Measurements from ENCODE around the gene TBC1D10B.

TBC1D10B gene

GRCh38 chr16:30372725-30373124 is 2.4 kb upstream of the TBC1D10B start:
- DNase-seq = no peak

GRCh38 chr16:30372038-30372712 is 1.9 kb upstream of the TBC1D10B start:
- DNase-seq = no peak

- no peak for DNase-seq
Measured at GRCh38 chr16:30371248-30371816, 1.0 kb upstream of the TBC1D10B start.

GRCh38 chr16:30369938-30370455 is 297 bp downstream of the TBC1D10B start:
- DNase-seq = no peak

- DNase-seq = no peak
Measured at GRCh38 chr16:30369091-30369937, 980 bp downstream of the TBC1D10B start.

GRCh38 chr16:30368792-30369090 is 1.6 kb downstream of the TBC1D10B start:
- no peak for DNase-seq

- DNase-seq = peak; percentile 54
Measured at GRCh38 chr16:30368122-30368791, 2.0 kb downstream of the TBC1D10B start.

GRCh38 chr16:30367349-30368009 is 2.8 kb downstream of the TBC1D10B start:
- DNase-seq = no peak

GRCh38 chr16:30366511-30366910 is 3.8 kb downstream of the TBC1D10B start:
- DNase-seq = no peak

GRCh38 chr16:30365200-30365599 is 5.1 kb downstream of the TBC1D10B start:
- no peak for DNase-seq

GRCh38 chr16:30361180-30361579 is 9.1 kb downstream of the TBC1D10B start:
- no peak for DNase-seq

GRCh38 chr16:30359871-30360170 is 10.5 kb downstream of the TBC1D10B start:
- DNase-seq = no peak

- no peak for DNase-seq
Measured at GRCh38 chr16:30358990-30359870, 11.1 kb downstream of the TBC1D10B start.

- DNase-seq = no peak
Measured at GRCh38 chr16:30358577-30358936, 11.7 kb downstream of the TBC1D10B start.

GRCh38 chr16:30357715-30358576 is 12.3 kb downstream of the TBC1D10B start:
- DNase-seq = no peak

- no peak for DNase-seq
Measured at GRCh38 chr16:30357085-30357714, 13.1 kb downstream of the TBC1D10B start.

- no peak for DNase-seq
Measured at GRCh38 chr16:30356401-30357084, 13.8 kb downstream of the TBC1D10B start.

- no peak for DNase-seq
Measured at GRCh38 chr16:30355954-30356308, 14.4 kb downstream of the TBC1D10B start.

GRCh38 chr16:30355144-30355953 is 14.9 kb downstream of the TBC1D10B start, which contains the start of gene CD2BP2:
CD2BP2 (minus strand) TSS chr16:30355308; CDS start chr16:30354681, 627 bp downstream.
- DNase-seq = peak; percentile 100

Measured in fibroblast of skin of scalp (primary cell).